ENCODE measurements around the gene SOS1. TPM values are rescaled to one million over a fixed set of nuclear protein-coding genes. Genes with fewer than 3 reads are reported as not detected.

SOS1 gene
- total RNA-seq, 4 donors from 2014 or later: 55.9 to 80.8 (median 63.2) TPM

DNA sequence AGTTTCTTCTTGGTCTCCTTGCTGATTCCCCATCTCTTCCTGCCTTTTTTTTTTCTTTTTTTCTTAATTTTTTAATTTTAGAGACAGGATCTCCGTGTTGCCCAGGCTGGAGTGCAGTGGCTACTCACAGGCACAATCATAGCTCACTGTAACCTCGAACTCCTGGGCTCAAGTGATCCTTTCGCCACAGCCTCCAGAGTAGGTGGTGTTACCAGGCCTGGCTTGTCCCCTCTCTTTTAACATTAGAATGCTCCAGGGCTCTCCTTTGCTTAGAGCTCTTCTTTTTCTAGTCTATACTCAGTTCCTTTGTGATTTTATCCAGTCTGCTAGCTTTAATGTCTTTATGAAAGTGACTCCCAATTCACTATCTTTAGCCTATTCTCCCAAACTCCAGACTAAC, 141.9 kb downstream of the SOS1 start:
- no peak for DNase-seq
- Histone ChIP-seq H3K36me3 (no peaks in the 10 kb centered on the region), H3K27me3 (no peaks in the 10 kb centered on the region), H3K4me1 (peaks cover 0 to 5% of the 10 kb centered on the region in 2 donors), H3K27ac (no peak overlapping the region), H3K4me3 (replicated peaks in 1 of 3) (no peak overlapping the region), H3K9me3 (no peaks in the 10 kb centered on the region)
- intact Hi-C loops (cut with DNase I): no loop called here
- no peak for TF ChIP-seq POLR2A (IDR thresholded peaks at IDR 0.05)
- TF ChIP-seq CTCF (IDR thresholded peaks at IDR 0.05): no peak
- WGBS, 2 donors: 92 to 96% methylated on average over 3 of the region's 3 CpGs

DNA sequence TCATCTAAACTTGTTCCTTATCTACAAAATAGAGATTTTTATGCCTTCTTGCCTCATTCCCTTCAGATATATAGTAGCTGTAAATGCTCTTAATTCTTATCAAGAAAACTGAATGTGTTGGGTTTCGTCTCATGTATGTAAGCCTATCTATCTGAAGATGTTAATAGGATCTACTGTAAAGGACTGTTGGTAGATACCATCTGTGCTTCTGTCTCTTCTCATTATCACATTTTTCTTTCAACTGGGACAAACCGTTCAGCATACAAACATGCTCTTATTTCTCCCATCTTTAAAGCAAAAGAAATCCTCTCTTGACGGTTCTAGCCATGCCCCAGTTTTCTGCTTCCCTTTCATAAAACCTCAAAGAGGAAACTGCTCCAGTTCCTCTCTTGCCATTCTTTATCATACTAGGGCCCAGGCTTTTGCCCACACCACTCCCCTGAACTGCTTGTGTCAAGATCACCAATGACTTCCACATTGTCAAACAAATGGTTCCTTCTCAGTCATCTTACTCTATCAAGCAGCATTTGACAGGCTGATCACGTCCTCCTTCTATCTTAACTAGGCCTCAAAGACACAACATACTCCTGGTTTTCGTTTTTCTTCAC, 142.5 kb downstream of the SOS1 start:
- Histone ChIP-seq H3K36me3 (no peaks in the 10 kb centered on the region), H3K4me1 (peaks cover 0 to 5% of the 10 kb centered on the region in 2 donors), H3K9me3 (no peaks in the 10 kb centered on the region), H3K27ac (no peak overlapping the region), H3K27me3 (no peaks in the 10 kb centered on the region), H3K4me3 (replicated peaks in 1 of 3) (no peak overlapping the region)
- WGBS, 2 donors: 92 to 95% methylated on average over 5 of the region's 5 CpGs
- intact Hi-C loops (cut with DNase I): no loop called here
- DNase-seq: no peak
- TF ChIP-seq CTCF (IDR thresholded peaks at IDR 0.05) (no peak), POLR2A (IDR thresholded peaks at IDR 0.05) (no peak)

GRCh38 chr2:38977047-38977446, 143.8 kb downstream of the SOS1 start:
- 96 to 98% methylated on average over 3 of the region's 3 CpGs for WGBS, 2 donors
- H3K27me3 ChIP-seq: no peaks in the 10 kb centered on the region
- H3K4me3 ChIP-seq (replicated peaks in 1 of 3): no peak overlapping the region
- no peak overlapping the region for H3K27ac ChIP-seq
- intact Hi-C loops (cut with DNase I): no loop called here
- DNase-seq: no peak
- H3K9me3 ChIP-seq: no peaks in the 10 kb centered on the region
- peaks cover 0 to 5% of the 10 kb centered on the region in 2 donors for H3K4me1 ChIP-seq
- no peak for TF ChIP-seq POLR2A (IDR thresholded peaks at IDR 0.05)
- no peak for TF ChIP-seq CTCF (IDR thresholded peaks at IDR 0.05)
- no peaks in the 10 kb centered on the region for H3K36me3 ChIP-seq

DNA sequence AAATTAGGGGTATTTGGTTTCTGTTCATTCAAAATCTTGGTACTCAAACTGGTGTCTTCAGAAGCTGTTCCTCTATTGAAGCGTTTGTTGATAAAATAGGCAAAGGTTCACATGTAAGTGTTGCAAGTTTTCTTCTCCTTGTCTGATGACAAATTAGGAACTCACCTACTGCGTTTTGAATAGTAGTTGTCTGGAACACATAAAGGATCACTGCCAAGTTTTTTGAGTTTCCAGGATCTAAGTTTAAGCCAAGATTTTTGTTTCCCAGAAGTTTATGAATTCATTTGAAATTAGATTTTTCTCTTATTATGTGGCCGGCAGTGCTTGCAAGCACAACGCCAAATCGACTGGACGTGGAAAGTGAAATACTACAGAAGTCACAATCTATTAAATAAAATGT, 145.8 kb downstream of the SOS1 start:
- Histone ChIP-seq H3K27ac (no peak overlapping the region), H3K4me1 (peaks cover 0 to 5% of the 10 kb centered on the region in 2 donors), H3K4me3 (replicated peaks in 1 of 3) (no peak overlapping the region), H3K27me3 (no peaks in the 10 kb centered on the region), H3K9me3 (no peaks in the 10 kb centered on the region), H3K36me3 (no peaks in the 10 kb centered on the region)
- 80 to 84% methylated on average over 6 of the region's 6 CpGs for WGBS, 2 donors
- intact Hi-C loops (cut with DNase I): no loop called here
- TF ChIP-seq POLR2A (IDR thresholded peaks at IDR 0.05) (no peak), CTCF (IDR thresholded peaks at IDR 0.05) (no peak)
- DNase-seq: no peak

GRCh38 chr2:38973266-38973665, 147.6 kb downstream of the SOS1 start:
- H3K4me1 ChIP-seq: peaks cover 0 to 5% of the 10 kb centered on the region in 2 donors
- H3K27ac ChIP-seq: no peak overlapping the region
- H3K27me3 ChIP-seq: no peaks in the 10 kb centered on the region
- TF ChIP-seq POLR2A (IDR thresholded peaks at IDR 0.05) (no peak), CTCF (IDR thresholded peaks at IDR 0.05) (no peak)
- no peaks in the 10 kb centered on the region for H3K9me3 ChIP-seq
- no peak overlapping the region for H3K4me3 ChIP-seq (replicated peaks in 1 of 3)
- DNase-seq: no peak
- H3K36me3 ChIP-seq: no peaks in the 10 kb centered on the region
- intact Hi-C loops (cut with DNase I): no loop called here
